ENCODE data around the gene NFIA. TPM values are rescaled to one million over a fixed set of nuclear protein-coding genes. Genes with fewer than 3 reads are reported as not detected.

The NFIA gene
- total and polyA plus RNA-seq, 12 donors = 15.6 to 109 (median 66.3) TPM

GRCh38 chr1:61344696-61345095 is 262.3 kb downstream of the NFIA start:
- H3K27ac ChIP-seq = no peak overlapping the region
- DNase-seq = no peak
- intact Hi-C loops (cut with DNase I) = no loop called here
- TF ChIP-seq, protein P1, sequence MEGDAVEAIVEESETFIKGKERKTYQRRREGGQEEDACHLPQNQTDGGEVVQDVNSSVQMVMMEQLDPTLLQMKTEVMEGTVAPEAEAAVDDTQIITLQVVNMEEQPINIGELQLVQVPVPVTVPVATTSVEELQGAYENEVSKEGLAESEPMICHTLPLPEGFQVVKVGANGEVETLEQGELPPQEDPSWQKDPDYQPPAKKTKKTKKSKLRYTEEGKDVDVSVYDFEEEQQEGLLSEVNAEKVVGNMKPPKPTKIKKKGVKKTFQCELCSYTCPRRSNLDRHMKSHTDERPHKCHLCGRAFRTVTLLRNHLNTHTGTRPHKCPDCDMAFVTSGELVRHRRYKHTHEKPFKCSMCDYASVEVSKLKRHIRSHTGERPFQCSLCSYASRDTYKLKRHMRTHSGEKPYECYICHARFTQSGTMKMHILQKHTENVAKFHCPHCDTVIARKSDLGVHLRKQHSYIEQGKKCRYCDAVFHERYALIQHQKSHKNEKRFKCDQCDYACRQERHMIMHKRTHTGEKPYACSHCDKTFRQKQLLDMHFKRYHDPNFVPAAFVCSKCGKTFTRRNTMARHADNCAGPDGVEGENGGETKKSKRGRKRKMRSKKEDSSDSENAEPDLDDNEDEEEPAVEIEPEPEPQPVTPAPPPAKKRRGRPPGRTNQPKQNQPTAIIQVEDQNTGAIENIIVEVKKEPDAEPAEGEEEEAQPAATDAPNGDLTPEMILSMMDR (IDR thresholded peaks at IDR 0.05) = no peak
- TF ChIP-seq POLR2A (IDR thresholded peaks at IDR 0.05) = no peak
- no peaks in the 10 kb centered on the region for H3K9me3 ChIP-seq (replicated peaks in 1 of 3)
- H3K27me3 ChIP-seq = no peaks in the 10 kb centered on the region
- no peak overlapping the region for H3K4me3 ChIP-seq
- 81 to 92% (median 87%) methylated on average over 2 of the region's 2 CpGs for WGBS, 4 donors
- H3K36me3 ChIP-seq (replicated peaks in 1 of 2) = no peaks in the 10 kb centered on the region
- no peaks in the 10 kb centered on the region for H3K4me1 ChIP-seq (replicated peaks in 1 of 2)

- no peaks in the 10 kb centered on the region for H3K27me3 ChIP-seq
- TF ChIP-seq, protein P1 (IDR thresholded peaks at IDR 0.05) = no peak
- TF ChIP-seq POLR2A (IDR thresholded peaks at IDR 0.05) = no peak
- peaks cover 0 to 4% of the 10 kb centered on the region in 2 donors for H3K36me3 ChIP-seq (replicated peaks in 1 of 2)
- H3K9me3 ChIP-seq (replicated peaks in 1 of 3) = no peaks in the 10 kb centered on the region
- H3K27ac ChIP-seq = no peak overlapping the region
- no peak overlapping the region for H3K4me3 ChIP-seq
- DNase-seq = no peak
- intact Hi-C loops (cut with DNase I) = no loop called here
- 92 to 95% (median 93%) methylated on average over 3 of the region's 3 CpGs for WGBS, 4 donors
- H3K4me1 ChIP-seq (replicated peaks in 1 of 2) = no peaks in the 10 kb centered on the region
Observed at GRCh38 chr1:61348025-61348665, 265.8 kb downstream of the NFIA start.

DNA sequence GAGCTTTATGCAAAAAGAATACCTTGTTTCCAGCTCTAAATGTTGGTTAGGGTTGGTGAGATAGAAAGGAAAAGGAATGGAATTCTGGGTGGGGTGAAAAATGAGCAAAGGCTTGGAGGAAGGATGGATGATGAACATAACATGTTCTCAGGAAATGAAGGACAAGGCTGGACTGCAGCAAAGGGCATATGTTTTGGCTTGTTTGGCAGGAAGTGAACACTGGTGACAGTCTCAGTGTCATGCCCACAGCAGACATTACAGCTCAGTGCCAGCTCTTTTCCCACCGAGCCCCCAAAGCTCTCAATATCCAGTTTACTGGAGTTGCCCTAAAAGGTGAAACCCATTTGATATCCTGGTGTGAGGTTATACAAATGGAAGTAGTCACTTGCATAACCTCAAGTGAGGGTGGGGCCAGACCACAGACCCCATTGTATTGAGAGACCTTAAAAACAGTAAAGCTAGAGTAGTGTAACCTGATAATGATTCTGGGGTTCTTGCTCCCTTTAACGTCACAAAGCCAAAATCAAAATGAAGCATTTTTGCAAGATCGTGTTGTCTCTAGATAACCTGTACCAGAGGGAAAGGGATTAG is 270.6 kb downstream of the NFIA start:
- H3K4me1 ChIP-seq (replicated peaks in 1 of 2) = no peaks in the 10 kb centered on the region

GRCh38 chr1:61353797-61354406 is 271.5 kb downstream of the NFIA start:
- Histone ChIP-seq H3K36me3 (replicated peaks in 1 of 2) (peaks cover 0 to 8% of the 10 kb centered on the region in 2 donors), H3K4me3 (no peak overlapping the region), H3K9me3 (replicated peaks in 1 of 3) (no peaks in the 10 kb centered on the region), H3K27me3 (no peaks in the 10 kb centered on the region), H3K27ac (no peak overlapping the region), H3K4me1 (replicated peaks in 1 of 2) (no peaks in the 10 kb centered on the region)
- no peak for TF ChIP-seq POLR2A (IDR thresholded peaks at IDR 0.05)
- TF ChIP-seq, protein P1 (IDR thresholded peaks at IDR 0.05) = no peak
- WGBS, 4 donors = 68 to 69% (median 69%) methylated on average over 4 of the region's 4 CpGs
- intact Hi-C loops (cut with DNase I) = no loop called here
- no peak for DNase-seq

More for the DNA sequence above, 270.6 kb downstream of the NFIA start:
- Histone ChIP-seq H3K27ac (no peak overlapping the region), H3K4me3 (no peak overlapping the region), H3K9me3 (replicated peaks in 1 of 3) (no peaks in the 10 kb centered on the region), H3K36me3 (replicated peaks in 1 of 2) (peaks cover 0 to 8% of the 10 kb centered on the region in 2 donors), H3K27me3 (no peaks in the 10 kb centered on the region)
- 82 to 88% (median 82%) methylated on average over 3 of the region's 3 CpGs for WGBS, 4 donors
- TF ChIP-seq POLR2A (IDR thresholded peaks at IDR 0.05) = no peak
- TF ChIP-seq, protein P1 (IDR thresholded peaks at IDR 0.05) = no peak
- no peak for DNase-seq
- intact Hi-C loops (cut with DNase I) = no loop called here
